Measurements from ENCODE around the gene NSDHL.
A peak's percentile ranks its signal among the peaks of the same experiment; 100 is the strongest.

NSDHL gene

DNA sequence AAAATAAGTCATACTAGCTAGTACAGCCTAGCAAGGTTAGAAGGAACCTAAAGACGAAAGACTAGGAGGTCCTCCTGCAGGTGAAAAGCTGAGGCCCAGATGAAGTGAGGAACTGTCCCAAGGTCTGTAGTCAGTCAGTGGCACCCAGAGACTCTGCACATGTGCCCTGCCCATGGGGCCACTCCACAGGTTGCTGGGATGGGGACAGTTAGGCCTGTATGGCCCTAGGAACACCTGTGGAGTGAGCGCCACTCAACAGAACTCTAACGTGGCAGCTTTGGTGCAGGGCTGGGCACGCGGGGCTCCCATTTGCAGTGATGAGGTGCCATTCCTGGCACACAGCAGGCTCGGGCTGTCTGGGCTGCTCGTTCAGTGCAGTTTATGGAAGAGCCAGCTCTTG is 81.8 kb downstream of the NSDHL start:
- H3K4me3 ChIP-seq (ENCODE audit: low read length) = no peak overlapping the region
- no peak for DNase-seq (ENCODE audit: low read depth)
- no peak for TF ChIP-seq CTCF (conservative IDR thresholded peaks at IDR 0.05; ENCODE audit: low read length)

DNA sequence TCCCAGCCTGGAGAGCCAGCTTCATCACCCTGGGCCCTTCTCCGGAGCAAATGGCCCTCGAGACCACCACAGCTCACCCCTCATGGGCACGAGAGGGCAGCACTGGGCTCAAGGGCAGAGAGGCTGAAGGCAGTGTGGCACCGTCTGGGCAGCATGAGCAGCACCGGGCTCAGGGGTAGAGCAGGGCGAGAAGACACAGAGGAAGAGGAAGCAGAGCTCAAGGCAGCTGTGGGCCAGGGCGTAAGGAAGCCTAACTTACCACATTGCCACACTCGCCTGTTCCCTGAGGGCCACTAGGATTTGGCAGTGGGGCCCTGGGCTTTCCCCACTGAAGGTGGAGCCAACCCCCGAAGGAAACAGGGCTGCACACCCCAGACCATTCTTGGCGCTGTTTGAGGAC is 82.5 kb downstream of the NSDHL start:
- no peak for TF ChIP-seq CTCF (conservative IDR thresholded peaks at IDR 0.05; ENCODE audit: low read length)
- DNase-seq (ENCODE audit: low read depth) = no peak
- H3K4me3 ChIP-seq (ENCODE audit: low read length) = no peak overlapping the region

GRCh38 chrX:152913910-152914309 is 83.0 kb downstream of the NSDHL start:
- no peak for TF ChIP-seq CTCF (conservative IDR thresholded peaks at IDR 0.05; ENCODE audit: low read length)
- H3K4me3 ChIP-seq (ENCODE audit: low read length) = no peak overlapping the region
- DNase-seq (ENCODE audit: low read depth) = no peak

DNA sequence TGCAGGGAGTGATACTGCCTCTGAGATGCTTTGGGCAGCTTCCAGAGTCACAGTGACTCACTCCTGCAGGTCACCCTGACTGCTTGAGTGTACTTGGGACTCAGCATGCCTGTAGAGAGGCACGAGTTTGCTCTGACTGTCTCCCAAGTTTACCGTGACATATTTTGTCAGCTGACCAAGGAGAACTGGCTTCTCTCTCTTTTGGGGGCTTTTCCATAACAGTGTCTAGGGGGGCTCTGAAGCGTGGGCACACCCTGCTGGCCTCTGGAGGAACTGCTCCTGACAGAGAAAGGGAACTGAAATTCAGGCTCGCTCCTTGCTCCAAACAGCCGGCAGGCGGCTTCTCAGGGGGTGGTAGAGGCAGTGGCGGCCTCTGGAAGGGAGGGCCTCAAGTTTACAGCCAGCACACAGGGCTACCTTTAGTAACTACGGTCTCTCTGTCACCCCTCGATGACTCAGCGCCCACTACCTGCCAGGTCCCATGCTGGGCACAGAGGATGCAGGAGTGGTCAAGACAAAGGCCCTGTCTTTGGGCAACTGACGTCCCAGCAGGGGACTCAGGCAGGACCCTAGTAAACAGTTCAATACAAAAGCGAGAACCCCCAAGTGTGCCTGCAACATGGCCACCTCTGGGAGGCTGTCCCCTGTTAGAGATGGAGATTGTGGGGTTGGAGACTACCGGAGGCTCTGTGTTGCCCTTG is 84.8 kb downstream of the NSDHL start:
- peak; percentile 62 for TF ChIP-seq CTCF (conservative IDR thresholded peaks at IDR 0.05; ENCODE audit: low read length)
- H3K4me3 ChIP-seq (ENCODE audit: low read length) = no peak overlapping the region
- no peak for DNase-seq (ENCODE audit: low read depth)

DNA sequence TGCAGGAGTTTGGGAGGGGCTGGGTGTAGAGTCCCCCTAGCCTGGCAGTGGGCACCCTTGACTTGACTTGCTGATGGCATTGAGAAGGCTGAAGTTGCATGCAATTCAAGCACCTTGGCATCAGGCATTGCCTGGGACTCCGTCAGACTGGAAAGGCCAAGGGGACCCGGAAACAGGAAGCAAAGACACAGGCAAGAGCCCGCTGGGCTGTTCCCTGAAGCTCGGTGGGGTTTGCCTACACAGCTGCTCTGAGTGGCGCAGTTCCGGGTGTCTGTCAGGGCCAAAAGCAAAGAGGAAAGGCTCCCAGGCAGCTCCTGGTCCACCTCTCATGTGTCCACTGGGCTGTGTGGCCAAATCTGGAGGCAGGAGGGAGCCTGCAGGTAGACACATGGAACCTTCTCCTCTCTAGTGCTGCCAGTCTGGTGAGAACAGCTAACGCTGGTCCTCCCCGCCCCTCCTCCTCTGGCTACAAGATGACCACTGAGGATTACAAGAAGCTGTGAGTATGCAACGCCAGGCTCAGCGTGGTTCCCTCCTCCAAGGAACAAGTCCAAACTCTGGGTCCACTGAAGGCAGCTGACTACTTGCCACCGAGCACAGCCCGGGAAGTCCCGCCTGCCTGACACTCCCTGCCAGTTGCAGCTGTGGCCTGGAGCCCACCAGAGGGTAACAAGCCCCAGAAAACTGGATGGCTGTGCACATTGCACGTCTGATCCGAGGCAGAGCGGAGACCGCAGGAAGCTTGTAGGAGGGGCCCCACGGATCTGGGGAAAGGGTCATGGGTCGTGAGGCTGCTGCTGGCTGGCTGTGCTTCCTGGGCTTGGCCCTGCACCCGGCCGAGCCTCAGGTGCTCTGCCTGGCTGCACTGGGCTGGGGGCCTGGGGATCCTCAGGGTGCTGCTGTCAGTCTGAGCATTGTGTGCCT is 87.1 kb downstream of the NSDHL start:
- no peak overlapping the region for H3K4me3 ChIP-seq (ENCODE audit: low read length)

GRCh38 chrX:152918707-152919106 is 87.8 kb downstream of the NSDHL start:
- TF ChIP-seq CTCF (conservative IDR thresholded peaks at IDR 0.05; ENCODE audit: low read length) = no peak
- no peak for DNase-seq (ENCODE audit: low read depth)

More for the DNA sequence above, 87.1 kb downstream of the NSDHL start:
- TF ChIP-seq CTCF (conservative IDR thresholded peaks at IDR 0.05; ENCODE audit: low read length) = no peak
- no peak for DNase-seq (ENCODE audit: low read depth)

More at GRCh38 chrX:152918707-152919106, 87.8 kb downstream of the NSDHL start:
- no peak overlapping the region for H3K4me3 ChIP-seq (ENCODE audit: low read length)

All from AG10803 (cell line).